HEK293T (cell line): Measurements from ENCODE around the gene MYOG.

Experiments
- FOXA1 ChIP-seq: fragments of 450-650 bp; IDR thresholded peaks from 2 replicates; pipeline ENCODE4 v1.6.1; 2016; ENCODE audit warnings: mild to moderate bottlenecking
- FOXM1 ChIP-seq: fragments of 450-650 bp; IDR thresholded peaks from 2 replicates; pipeline ENCODE4 v1.6.1; 2017; ENCODE audit warnings: mild to moderate bottlenecking, borderline replicate concordance
- L3MBTL2 ChIP-seq: fragments of 450-650 bp; conservative IDR thresholded peaks from 2 replicates; pipeline ENCODE4 v1.6.1; 2016; ENCODE audit warnings: mild to moderate bottlenecking
- SP1 ChIP-seq: fragments of 450-650 bp; IDR thresholded peaks from 2 replicates; pipeline ENCODE4 v1.6.1; 2017
- TARDBP ChIP-seq: fragments of 450-650 bp; IDR thresholded peaks from 2 replicates; pipeline ENCODE4 v1.6.1; 2016

- no peak for TF ChIP-seq FOXA1
- no peak for TF ChIP-seq SP1
- TF ChIP-seq FOXM1, result no peak
- no peak for TF ChIP-seq L3MBTL2
- no peak for TF ChIP-seq TARDBP
Measured at GRCh38 chr1:203100516-203100869, 14.7 kb upstream of the MYOG start.
